GM23338 (cell line): ENCODE results near the gene SDHAF2.

ENCODE experiments used
- EZH2 ChIP-seq: fragments of 200-600 bp; sonication (generic); IDR thresholded peaks from one replicate; pipeline ENCODE4 v1.8.0; 2017; ENCODE audit warnings: antibody characterized with exemption, mild to moderate bottlenecking, low read depth; ENCODE audit not compliant: unreplicated experiment
- EZH2phosphoT487 ChIP-seq: fragments of 200-600 bp; sonication (generic); IDR thresholded peaks from one replicate; pipeline ENCODE4 v1.8.1; 2018; ENCODE audit warnings: antibody characterized with exemption; ENCODE audit not compliant: unreplicated experiment
- POLR2AphosphoS5 ChIP-seq: IDR thresholded peaks from 2 replicates; pipeline ENCODE4 v1.6.1; 2016; ENCODE audit warnings: antibody characterized with exemption, low read depth
- STAT1 ChIP-seq: IDR thresholded peaks from one replicate; pipeline ENCODE4 v1.6.1; 2016; ENCODE audit warnings: antibody characterized with exemption; ENCODE audit not compliant: unreplicated experiment
- TF ChIP-seq, protein P1 (sequence below), 2 experiments: fragments of 200-600 bp in 1 of 2; sonication (generic) in 1 of 2; conservative IDR thresholded peaks; 2 replicates each; pipeline versions ENCODE4 v1.5.1 to v1.6.1; 2016 to 2017; ENCODE audit warnings: antibody characterized with exemption in 2 of 2, low read depth in 2 of 2, mild to moderate bottlenecking in 2 of 2, moderate library complexity in 1 of 2
- TF ChIP-seq, protein P2 (sequence below): IDR thresholded peaks from one replicate; pipeline ENCODE4 v1.6.1; 2018; ENCODE audit warnings: antibody characterized with exemption; ENCODE audit not compliant: unreplicated experiment

DNA sequence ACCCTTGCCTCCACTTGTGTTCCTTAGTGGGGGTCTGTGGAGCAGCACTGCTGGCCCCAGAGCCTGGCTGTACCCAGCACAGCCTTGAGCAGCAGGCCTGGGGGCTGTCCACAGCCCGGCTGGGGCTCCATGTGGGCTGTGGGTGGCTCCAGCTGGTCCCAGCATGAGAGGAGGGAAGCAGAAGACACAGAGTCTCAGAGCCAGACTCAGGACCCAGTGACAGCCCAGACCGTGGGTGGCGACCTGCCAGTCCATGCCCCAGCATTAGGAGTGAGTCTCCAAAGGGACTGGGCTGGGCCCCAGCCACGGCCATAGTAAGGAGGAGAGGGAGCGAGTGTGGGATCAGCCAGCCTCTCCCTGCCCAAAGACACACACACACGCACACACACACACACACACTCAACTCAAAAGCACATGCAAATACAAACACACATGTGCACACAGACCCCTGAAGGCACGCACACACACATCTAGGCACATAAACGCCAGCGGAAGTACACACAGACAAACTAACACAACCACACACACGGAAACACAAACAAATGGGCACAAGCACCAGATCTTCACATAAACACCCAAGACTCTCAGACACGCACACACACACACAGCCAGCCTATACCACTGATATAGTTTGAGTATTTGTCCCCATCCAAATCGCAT lies 61.9 kb downstream of the SDHAF2 start:
- TF ChIP-seq POLR2AphosphoS5 (no peak), EZH2phosphoT487 (no peak), STAT1 (no peak), EZH2 (no peak)
- TF ChIP-seq, protein P1, sequence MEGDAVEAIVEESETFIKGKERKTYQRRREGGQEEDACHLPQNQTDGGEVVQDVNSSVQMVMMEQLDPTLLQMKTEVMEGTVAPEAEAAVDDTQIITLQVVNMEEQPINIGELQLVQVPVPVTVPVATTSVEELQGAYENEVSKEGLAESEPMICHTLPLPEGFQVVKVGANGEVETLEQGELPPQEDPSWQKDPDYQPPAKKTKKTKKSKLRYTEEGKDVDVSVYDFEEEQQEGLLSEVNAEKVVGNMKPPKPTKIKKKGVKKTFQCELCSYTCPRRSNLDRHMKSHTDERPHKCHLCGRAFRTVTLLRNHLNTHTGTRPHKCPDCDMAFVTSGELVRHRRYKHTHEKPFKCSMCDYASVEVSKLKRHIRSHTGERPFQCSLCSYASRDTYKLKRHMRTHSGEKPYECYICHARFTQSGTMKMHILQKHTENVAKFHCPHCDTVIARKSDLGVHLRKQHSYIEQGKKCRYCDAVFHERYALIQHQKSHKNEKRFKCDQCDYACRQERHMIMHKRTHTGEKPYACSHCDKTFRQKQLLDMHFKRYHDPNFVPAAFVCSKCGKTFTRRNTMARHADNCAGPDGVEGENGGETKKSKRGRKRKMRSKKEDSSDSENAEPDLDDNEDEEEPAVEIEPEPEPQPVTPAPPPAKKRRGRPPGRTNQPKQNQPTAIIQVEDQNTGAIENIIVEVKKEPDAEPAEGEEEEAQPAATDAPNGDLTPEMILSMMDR (conservative IDR thresholded peaks at IDR 0.05; ENCODE audit: low read depth in 2 of 2) = no peak
- TF ChIP-seq, protein P2, sequence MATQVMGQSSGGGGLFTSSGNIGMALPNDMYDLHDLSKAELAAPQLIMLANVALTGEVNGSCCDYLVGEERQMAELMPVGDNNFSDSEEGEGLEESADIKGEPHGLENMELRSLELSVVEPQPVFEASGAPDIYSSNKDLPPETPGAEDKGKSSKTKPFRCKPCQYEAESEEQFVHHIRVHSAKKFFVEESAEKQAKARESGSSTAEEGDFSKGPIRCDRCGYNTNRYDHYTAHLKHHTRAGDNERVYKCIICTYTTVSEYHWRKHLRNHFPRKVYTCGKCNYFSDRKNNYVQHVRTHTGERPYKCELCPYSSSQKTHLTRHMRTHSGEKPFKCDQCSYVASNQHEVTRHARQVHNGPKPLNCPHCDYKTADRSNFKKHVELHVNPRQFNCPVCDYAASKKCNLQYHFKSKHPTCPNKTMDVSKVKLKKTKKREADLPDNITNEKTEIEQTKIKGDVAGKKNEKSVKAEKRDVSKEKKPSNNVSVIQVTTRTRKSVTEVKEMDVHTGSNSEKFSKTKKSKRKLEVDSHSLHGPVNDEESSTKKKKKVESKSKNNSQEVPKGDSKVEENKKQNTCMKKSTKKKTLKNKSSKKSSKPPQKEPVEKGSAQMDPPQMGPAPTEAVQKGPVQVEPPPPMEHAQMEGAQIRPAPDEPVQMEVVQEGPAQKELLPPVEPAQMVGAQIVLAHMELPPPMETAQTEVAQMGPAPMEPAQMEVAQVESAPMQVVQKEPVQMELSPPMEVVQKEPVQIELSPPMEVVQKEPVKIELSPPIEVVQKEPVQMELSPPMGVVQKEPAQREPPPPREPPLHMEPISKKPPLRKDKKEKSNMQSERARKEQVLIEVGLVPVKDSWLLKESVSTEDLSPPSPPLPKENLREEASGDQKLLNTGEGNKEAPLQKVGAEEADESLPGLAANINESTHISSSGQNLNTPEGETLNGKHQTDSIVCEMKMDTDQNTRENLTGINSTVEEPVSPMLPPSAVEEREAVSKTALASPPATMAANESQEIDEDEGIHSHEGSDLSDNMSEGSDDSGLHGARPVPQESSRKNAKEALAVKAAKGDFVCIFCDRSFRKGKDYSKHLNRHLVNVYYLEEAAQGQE = no peak
